Measurements from ENCODE around the gene SLC20A1. TPM values are rescaled to one million over a fixed set of nuclear protein-coding genes. Genes with fewer than 3 reads are reported as not detected.

The SLC20A1 gene
- total and polyA plus RNA-seq, 3 experiments from 2014 or later: 68.0 to 105 (median 102) TPM

DNA sequence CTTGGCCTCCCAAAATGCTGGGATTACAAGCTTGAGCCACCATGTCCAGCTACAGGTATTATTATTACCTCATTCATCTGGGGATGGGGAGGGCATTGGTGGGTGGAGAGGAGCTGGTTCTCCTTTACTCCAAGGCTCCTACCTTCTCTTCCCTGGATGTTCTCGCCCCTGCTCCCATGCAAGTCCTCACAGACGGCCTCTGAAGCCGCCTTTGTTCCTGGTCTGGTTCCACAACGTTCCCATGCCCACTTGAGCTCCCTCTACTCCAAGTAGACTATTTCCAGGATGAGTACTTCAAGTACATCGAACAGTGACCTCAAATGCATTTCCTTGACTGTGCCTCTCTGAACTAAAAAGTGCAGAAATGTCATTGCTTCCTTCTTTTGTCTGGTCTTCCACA, 3.2 kb upstream of the SLC20A1 start:
- H3K4me1 Mint-ChIP-seq: peaks cover 40 to 52% (median 47%) of the 10 kb centered on the region in 3 donors
- H3K36me3 Mint-ChIP-seq: peaks cover 4 to 16% (median 9%) of the 10 kb centered on the region in 3 donors
- H3K27ac Mint-ChIP-seq: peak overlapping the region in 5 of 8 donors; percentile 13 to 63 (median 17)
- H3K27me3 Mint-ChIP-seq: no peaks in the 10 kb centered on the region
- no peak overlapping the region for H3K4me3 Mint-ChIP-seq
- ChIA-PET CTCF (interaction anchor here (8.4 kb wide), 1 partner anchor 13 kb away, joined by 147 read pairs; no protein-coding TSS in a partner anchor), POLR2A (interaction anchor here (0.9 kb wide), 1 partner anchor 11 kb away, joined by 3 read pairs; no protein-coding TSS in a partner anchor)
- no peak for DNase-seq
- H3K4me3 ChIP-seq (ENCODE audit: low read length): no peak overlapping the region
- no peaks in the 10 kb centered on the region for H3K36me3 ChIP-seq (ENCODE audit: insufficient read depth, low read length)
- peaks cover 23% of the 10 kb centered on the region for H3K4me1 ChIP-seq (ENCODE audit: insufficient read depth, low read length)
- no peaks in the 10 kb centered on the region for H3K27me3 ChIP-seq (ENCODE audit: insufficient read depth, low read length, poor library complexity, severe bottlenecking)
- no peak overlapping the region for H3K27ac ChIP-seq (ENCODE audit: low read depth, low read length)
- no peaks in the 10 kb centered on the region for H3K9me3 Mint-ChIP-seq
- H3K9me3 ChIP-seq (ENCODE audit: low read length): no peaks in the 10 kb centered on the region

DNA sequence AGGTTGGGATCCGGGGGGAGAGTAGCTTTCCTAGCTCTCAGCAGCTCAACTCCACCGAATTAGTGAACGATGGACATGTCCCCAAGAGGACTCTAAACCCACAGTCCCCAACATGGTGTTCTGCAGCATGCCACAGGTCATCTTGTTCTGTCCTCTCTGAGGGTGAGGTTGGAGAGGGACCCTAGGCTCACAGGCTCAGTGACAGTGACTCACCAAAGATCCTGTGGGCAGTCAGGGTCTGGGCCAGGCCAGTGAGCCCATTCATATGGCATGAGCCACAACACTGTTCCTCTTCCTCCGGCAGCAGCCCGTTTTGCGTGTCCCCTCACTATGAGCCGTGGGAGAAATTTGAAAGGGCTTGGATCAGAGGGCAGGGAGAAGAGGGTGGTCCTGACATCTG, 2.8 kb upstream of the SLC20A1 start:
- no peaks in the 10 kb centered on the region for H3K27me3 Mint-ChIP-seq
- Histone ChIP-seq H3K4me1 (ENCODE audit: insufficient read depth, low read length) (peaks cover 27% of the 10 kb centered on the region), H3K27me3 (ENCODE audit: insufficient read depth, low read length, poor library complexity, severe bottlenecking) (no peaks in the 10 kb centered on the region), H3K27ac (ENCODE audit: low read depth, low read length) (no peak overlapping the region), H3K4me3 (ENCODE audit: low read length) (no peak overlapping the region), H3K9me3 (ENCODE audit: low read length) (no peaks in the 10 kb centered on the region), H3K36me3 (ENCODE audit: insufficient read depth, low read length) (no peaks in the 10 kb centered on the region)
- ChIA-PET CTCF (interaction anchor here (8.4 kb wide), 1 partner anchor 13 kb away, joined by 147 read pairs; no protein-coding TSS in a partner anchor), POLR2A (interaction anchor here (0.9 kb wide), 1 partner anchor 11 kb away, joined by 3 read pairs; no protein-coding TSS in a partner anchor)
- H3K27ac Mint-ChIP-seq: peak overlapping the region in 5 of 8 donors; percentile 17 to 92 (median 57)
- H3K4me1 Mint-ChIP-seq: peaks cover 44 to 56% (median 50%) of the 10 kb centered on the region in 3 donors
- no peaks in the 10 kb centered on the region for H3K9me3 Mint-ChIP-seq
- H3K4me3 Mint-ChIP-seq: peak overlapping the region in 2 of 7 donors; percentile 55 to 94
- no peak for DNase-seq
- H3K36me3 Mint-ChIP-seq: peaks cover 8 to 19% (median 13%) of the 10 kb centered on the region in 3 donors

- CTCF ChIA-PET: interaction anchor here (8.4 kb wide), 1 partner anchor 14 kb away, joined by 147 read pairs; no protein-coding TSS in a partner anchor
- peaks cover 4% of the 10 kb centered on the region for H3K36me3 ChIP-seq (ENCODE audit: insufficient read depth, low read length)
- DNase-seq: no peak
- no peaks in the 10 kb centered on the region for H3K27me3 ChIP-seq (ENCODE audit: insufficient read depth, low read length, poor library complexity, severe bottlenecking)
- H3K9me3 Mint-ChIP-seq: no peaks in the 10 kb centered on the region
- POLR2A ChIA-PET: no interaction called here
- no peaks in the 10 kb centered on the region for H3K9me3 ChIP-seq (ENCODE audit: low read length)
- peaks cover 46 to 59% (median 55%) of the 10 kb centered on the region in 3 donors for H3K4me1 Mint-ChIP-seq
- H3K27ac ChIP-seq (ENCODE audit: low read depth, low read length): no peak overlapping the region
- H3K27ac Mint-ChIP-seq: peak overlapping the region in 6 of 8 donors; percentile 26 to 97 (median 84)
- H3K4me1 ChIP-seq (ENCODE audit: insufficient read depth, low read length): peaks cover 32% of the 10 kb centered on the region
- H3K36me3 Mint-ChIP-seq: peaks cover 9 to 24% (median 13%) of the 10 kb centered on the region in 3 donors
- H3K4me3 Mint-ChIP-seq: peak overlapping the region in 2 of 7 donors; percentile 92 to 94
- no peaks in the 10 kb centered on the region for H3K27me3 Mint-ChIP-seq
- no peak overlapping the region for H3K4me3 ChIP-seq (ENCODE audit: low read length)
Observed at GRCh38 chr2:112643488-112643887, 2.3 kb upstream of the SLC20A1 start.

- H3K9me3 ChIP-seq (ENCODE audit: low read length): no peaks in the 10 kb centered on the region
- ChIA-PET POLR2A (interaction anchor here (0.6 to 5.0 kb wide), 6 partner anchors 8 to 130 kb away, joined by 3 to 96 read pairs (median 6); partner anchors contain the start of gene CHCHD5), CTCF (interaction anchor here (0.8 to 8.4 kb wide), 10 partner anchors 8 to 83 kb away, joined by 3 to 147 read pairs (median 4); no protein-coding TSS in a partner anchor)
- H3K27ac Mint-ChIP-seq: peak overlapping the region; percentile 10 to 97 (median 92)
- peaks cover 18 to 33% (median 21%) of the 10 kb centered on the region in 3 donors for H3K36me3 Mint-ChIP-seq
- no peaks in the 10 kb centered on the region for H3K9me3 Mint-ChIP-seq
- H3K27me3 Mint-ChIP-seq: no peaks in the 10 kb centered on the region
- DNase-seq: no peak
- H3K4me1 Mint-ChIP-seq: peaks cover 55 to 67% (median 64%) of the 10 kb centered on the region in 3 donors
- peaks cover 11% of the 10 kb centered on the region for H3K36me3 ChIP-seq (ENCODE audit: insufficient read depth, low read length)
- peak overlapping the region; percentile 87 to 95 (median 93) for H3K4me3 Mint-ChIP-seq
- H3K4me3 ChIP-seq (ENCODE audit: low read length): peak overlapping the region; percentile 48
- peaks cover 41% of the 10 kb centered on the region for H3K4me1 ChIP-seq (ENCODE audit: insufficient read depth, low read length)
- H3K27ac ChIP-seq (ENCODE audit: low read depth, low read length): peak overlapping the region; percentile 90
- H3K27me3 ChIP-seq (ENCODE audit: insufficient read depth, low read length, poor library complexity, severe bottlenecking): no peaks in the 10 kb centered on the region
Observed at GRCh38 chr2:112644155-112644932, 1.4 kb upstream of the SLC20A1 start.

DNA sequence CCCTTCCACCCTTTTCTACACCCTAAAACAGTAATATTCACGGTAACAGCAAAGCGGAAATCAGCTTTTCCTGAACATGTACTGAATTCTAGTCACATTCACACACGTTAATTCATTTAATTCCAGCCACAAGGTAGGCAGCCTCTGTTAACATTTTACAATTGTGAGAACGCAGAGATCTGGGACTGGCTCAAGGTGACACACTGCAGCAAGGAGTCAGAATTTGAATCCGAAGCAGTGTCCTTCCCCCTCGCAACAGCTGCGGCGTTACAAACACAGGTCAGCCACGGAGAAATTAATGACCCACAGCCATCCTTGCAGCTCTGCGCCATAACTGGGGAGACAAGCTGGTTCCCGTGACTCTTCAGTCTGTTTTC, 818 bp upstream of the SLC20A1 start:
- Histone ChIP-seq H3K4me3 (ENCODE audit: low read length) (peak overlapping the region; percentile 48), H3K9me3 (ENCODE audit: low read length) (no peaks in the 10 kb centered on the region), H3K27ac (ENCODE audit: low read depth, low read length) (peak overlapping the region; percentile 90), H3K36me3 (ENCODE audit: insufficient read depth, low read length) (peaks cover 17% of the 10 kb centered on the region), H3K27me3 (ENCODE audit: insufficient read depth, low read length, poor library complexity, severe bottlenecking) (no peaks in the 10 kb centered on the region), H3K4me1 (ENCODE audit: insufficient read depth, low read length) (peaks cover 46% of the 10 kb centered on the region)
- POLR2A ChIA-PET: interaction anchor here (0.6 to 5.0 kb wide), 9 partner anchors 8 to 590 kb away, joined by 3 to 96 read pairs (median 6); partner anchors contain the start of genes CHCHD5 and TMEM87B
- CTCF ChIA-PET: interaction anchor here (0.8 to 8.4 kb wide), 14 partner anchors 8 to 590 kb away, joined by 3 to 147 read pairs (median 4); partner anchors contain the start of gene TMEM87B
- no peak for DNase-seq
- Mint-ChIP-seq H3K4me1 (peaks cover 59 to 73% (median 69%) of the 10 kb centered on the region in 3 donors), H3K27ac (peak overlapping the region; percentile 90 to 97 (median 94)), H3K9me3 (no peaks in the 10 kb centered on the region), H3K27me3 (no peaks in the 10 kb centered on the region), H3K4me3 (peak overlapping the region; percentile 87 to 95 (median 93)), H3K36me3 (peaks cover 21 to 39% (median 26%) of the 10 kb centered on the region in 3 donors)

DNA sequence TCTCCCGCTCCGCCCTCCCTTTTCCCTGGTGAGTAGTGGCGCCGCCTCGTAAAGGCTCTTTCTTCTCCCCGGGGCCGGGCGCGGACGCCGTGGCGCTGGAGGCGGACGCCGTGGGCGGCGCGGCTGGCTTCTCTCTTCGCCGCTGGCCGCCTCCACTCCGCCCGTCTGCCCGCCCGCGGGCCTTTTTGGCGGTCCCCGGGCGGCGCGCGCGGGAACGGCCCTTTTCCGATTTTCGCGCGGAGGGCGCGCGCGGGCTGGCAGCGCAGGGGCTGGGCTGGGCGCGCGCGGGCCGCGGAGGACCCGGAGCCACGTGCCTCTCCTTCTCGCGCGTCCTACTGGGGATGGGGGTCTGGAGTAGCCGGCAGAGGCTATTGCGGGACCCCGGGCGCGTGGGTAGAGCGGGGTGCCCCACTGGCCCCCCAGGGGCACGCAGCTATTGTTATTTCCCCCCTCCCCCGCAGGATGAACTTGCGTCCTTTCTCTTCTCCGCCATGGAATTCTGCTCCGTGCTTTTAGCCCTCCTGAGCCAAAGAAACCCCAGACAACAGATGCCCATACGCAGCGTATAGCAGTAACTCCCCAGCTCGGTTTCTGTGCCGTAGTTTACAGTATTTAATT, 472 bp downstream of the SLC20A1 start:
- Mint-ChIP-seq H3K4me3 (peak overlapping the region; percentile 89 to 98 (median 93)), H3K4me1 (peaks cover 60 to 75% (median 75%) of the 10 kb centered on the region in 3 donors), H3K27me3 (no peaks in the 10 kb centered on the region), H3K27ac (peak overlapping the region; percentile 66 to 92 (median 83)), H3K9me3 (no peaks in the 10 kb centered on the region), H3K36me3 (peaks cover 23 to 49% (median 27%) of the 10 kb centered on the region in 3 donors)
- Histone ChIP-seq H3K36me3 (ENCODE audit: insufficient read depth, low read length) (peaks cover 19% of the 10 kb centered on the region), H3K27ac (ENCODE audit: low read depth, low read length) (peak overlapping the region; percentile 90), H3K9me3 (ENCODE audit: low read length) (no peaks in the 10 kb centered on the region), H3K4me3 (ENCODE audit: low read length) (peak overlapping the region; percentile 68), H3K27me3 (ENCODE audit: insufficient read depth, low read length, poor library complexity, severe bottlenecking) (no peaks in the 10 kb centered on the region), H3K4me1 (ENCODE audit: insufficient read depth, low read length) (peaks cover 54% of the 10 kb centered on the region)
- DNase-seq: peak in 1 of 5 donors; percentile 27
- ChIA-PET CTCF (interaction anchor here (0.7 to 8.4 kb wide), 6 partner anchors 15 to 591 kb away, joined by 3 to 147 read pairs (median 4); partner anchors contain the start of gene TMEM87B), POLR2A (interaction anchor here (1.5 to 5.0 kb wide), 8 partner anchors 12 to 62 kb away, joined by 4 to 96 read pairs (median 8); partner anchors contain the start of gene CHCHD5)

DNA sequence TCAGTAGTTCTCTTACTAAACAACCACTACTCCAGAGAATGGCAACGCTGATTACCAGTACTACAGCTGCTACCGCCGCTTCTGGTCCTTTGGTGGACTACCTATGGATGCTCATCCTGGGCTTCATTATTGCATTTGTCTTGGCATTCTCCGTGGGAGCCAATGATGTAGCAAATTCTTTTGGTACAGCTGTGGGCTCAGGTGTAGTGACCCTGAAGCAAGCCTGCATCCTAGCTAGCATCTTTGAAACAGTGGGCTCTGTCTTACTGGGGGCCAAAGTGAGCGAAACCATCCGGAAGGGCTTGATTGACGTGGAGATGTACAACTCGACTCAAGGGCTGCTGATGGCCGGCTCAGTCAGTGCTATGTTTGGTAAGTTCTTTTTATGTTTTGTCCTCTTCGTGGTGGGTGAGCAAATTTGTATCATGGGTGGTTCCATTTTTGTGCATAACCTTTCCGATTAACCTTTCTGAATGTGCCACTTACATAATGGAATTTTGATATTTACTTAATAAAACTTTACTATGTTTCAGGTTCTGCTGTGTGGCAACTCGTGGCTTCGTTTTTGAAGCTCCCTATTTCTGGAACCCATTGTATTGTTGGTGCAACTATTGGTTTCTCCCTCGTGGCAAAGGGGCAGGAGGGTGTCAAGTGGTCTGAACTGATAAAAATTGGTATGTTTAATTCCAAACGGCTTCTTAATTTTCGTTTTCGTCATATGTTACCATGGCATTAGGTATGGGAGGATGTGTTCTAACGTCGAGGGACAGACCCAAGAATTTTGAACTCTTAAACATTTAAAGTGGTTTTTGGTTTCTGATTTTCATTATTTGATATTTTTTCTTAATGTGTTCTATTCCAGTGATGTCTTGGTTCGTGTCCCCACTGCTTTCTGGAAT, 1.3 kb downstream of the SLC20A1 start:
- Mint-ChIP-seq H3K9me3 (no peaks in the 10 kb centered on the region), H3K27ac (peak overlapping the region; percentile 47 to 95 (median 86)), H3K36me3 (peaks cover 22 to 56% (median 32%) of the 10 kb centered on the region in 3 donors), H3K4me3 (peak overlapping the region; percentile 89 to 98 (median 93)), H3K4me1 (peaks cover 65 to 77% (median 77%) of the 10 kb centered on the region in 3 donors), H3K27me3 (no peaks in the 10 kb centered on the region)
- Histone ChIP-seq H3K4me3 (ENCODE audit: low read length) (peak overlapping the region; percentile 68), H3K36me3 (ENCODE audit: insufficient read depth, low read length) (peaks cover 28% of the 10 kb centered on the region), H3K9me3 (ENCODE audit: low read length) (no peaks in the 10 kb centered on the region), H3K27me3 (ENCODE audit: insufficient read depth, low read length, poor library complexity, severe bottlenecking) (no peaks in the 10 kb centered on the region), H3K4me1 (ENCODE audit: insufficient read depth, low read length) (peaks cover 58% of the 10 kb centered on the region), H3K27ac (ENCODE audit: low read depth, low read length) (peak overlapping the region; percentile 90)
- no peak for DNase-seq
- ChIA-PET CTCF (interaction anchor here (0.9 to 8.4 kb wide), 4 partner anchors 16 to 47 kb away, joined by 3 to 147 read pairs (median 6); no protein-coding TSS in a partner anchor), POLR2A (interaction anchor here (1.5 to 5.0 kb wide), 7 partner anchors 11 to 44 kb away, joined by 4 to 96 read pairs (median 8); no protein-coding TSS in a partner anchor)

Data from CD8-positive, alpha-beta memory T cell (primary cell).